Measurements from ENCODE around the gene BCR. TPM values are rescaled to one million over a fixed set of nuclear protein-coding genes. Genes with fewer than 3 reads are reported as not detected.

The BCR gene
- total and polyA plus RNA-seq, 2 of the 8 experiments (the other 6 are each of a cell fraction or from before 2014, with no cell fraction given): 66.7 to 130 TPM

GRCh38 chr22:23132376-23133091 is 47.8 kb upstream of the BCR start (continued):
- TF ChIP-seq CHD7 (IDR thresholded peaks at IDR 0.05; ENCODE audit: insufficient replicate concordance, low read length): no peak
- TF ChIP-seq SIN3A (conservative IDR thresholded peaks at IDR 0.05 in 1 of 2, IDR thresholded peaks at IDR 0.05 in 1 of 2; ENCODE audit: low read depth in 1 of 2, low read length in 2 of 2): no peak
- TF ChIP-seq SP1 (IDR thresholded peaks at IDR 0.05; ENCODE audit: low read depth, low read length): no peak
- no peak for TF ChIP-seq HDAC6 (IDR thresholded peaks at IDR 0.05; ENCODE audit: low read depth, low read length)
- no peak for TF ChIP-seq RAD21 (IDR thresholded peaks at IDR 0.05 in 1 of 2, conservative IDR thresholded peaks at IDR 0.05 in 1 of 2; ENCODE audit: low read depth in 2 of 2, low read length in 2 of 2)

Measured in H1 (cell line).